ENCODE data around the gene LY6G6C. TPM values are rescaled to one million over a fixed set of nuclear protein-coding genes. Genes with fewer than 3 reads are reported as not detected.

LY6G6C gene
- total and polyA plus RNA-seq, 10 of the 15 experiments (the other 5 are each of a cell fraction or from before 2014, with no cell fraction given) = not detected

GRCh38 chr6:31734821-31735406 is 13.4 kb upstream of the LY6G6C start (continued):
- no peak for TF ChIP-seq FOXM1 (IDR thresholded peaks at IDR 0.05; ENCODE audit: low read depth, low read length)
- no peak for TF ChIP-seq PRDM15 (CRISPR knock-in tag; IDR thresholded peaks at IDR 0.05)
- TF ChIP-seq NR2C2 (IDR thresholded peaks at IDR 0.05; ENCODE audit: borderline replicate concordance, control insufficient read depth, insufficient read length, low read depth) = no peak
- TF ChIP-seq JUND (IDR thresholded peaks at IDR 0.05; ENCODE audit: low read depth, low read length) = no peak
- no peak for TF ChIP-seq ZBTB4 (CRISPR knock-in tag; IDR thresholded peaks at IDR 0.05)
- no peak for TF ChIP-seq POLR2AphosphoS2 (IDR thresholded peaks at IDR 0.05; ENCODE audit: low read depth, low read length)
- TF ChIP-seq MTA3 (IDR thresholded peaks at IDR 0.05; ENCODE audit: borderline replicate concordance, low read length) = no peak
- no peak for TF ChIP-seq SMAD1 (IDR thresholded peaks at IDR 0.05; ENCODE audit: low read depth, partially characterized antibody)
- peak; percentile 69 for TF ChIP-seq MXI1 (IDR thresholded peaks at IDR 0.05; ENCODE audit: low read depth, low read length)
- TF ChIP-seq ATF2 (IDR thresholded peaks at IDR 0.05; ENCODE audit: low read length) = no peak
- no peak for TF ChIP-seq SUPT20H (IDR thresholded peaks at IDR 0.05; ENCODE audit: borderline replicate concordance, control insufficient read depth, low read depth, low read length)
- TF ChIP-seq BACH1 (IDR thresholded peaks at IDR 0.05; ENCODE audit: borderline replicate concordance) = no peak
- 0 out of 2 replicates have a peak, but pooled peaks have one; percentile 42 for TF ChIP-seq RELB (IDR thresholded peaks at IDR 0.05; ENCODE audit: low read depth)
- no peak for TF ChIP-seq MYC (IDR thresholded peaks at IDR 0.05; ENCODE audit: insufficient read depth, insufficient read length, insufficient replicate concordance, low read length, severe bottlenecking)
- TF ChIP-seq RBBP5 (conservative IDR thresholded peaks at IDR 0.05) = no peak
- no peak for TF ChIP-seq NFIC (IDR thresholded peaks at IDR 0.05; ENCODE audit: low read depth, low read length)
- no peak; the same call in 1 of the 2 replicates for TF ChIP-seq GATAD2B (conservative IDR thresholded peaks at IDR 0.05; ENCODE audit: low read depth)
- no peak for TF ChIP-seq ZNF622 (IDR thresholded peaks at IDR 0.05)
- peak; percentile 35 for TF ChIP-seq EED (IDR thresholded peaks at IDR 0.05; ENCODE audit: low read depth)
- TF ChIP-seq BCL11A (IDR thresholded peaks at IDR 0.05; ENCODE audit: low read depth, low read length) = peak; percentile 81; the same call in 1 of the 2 replicates

Data from GM12878 (cell line).